Activated gamma-delta T cell (primary cell): ENCODE measurements around the gene DHFR.

ENCODE experiments used
- DNase-seq: peaks from one replicate; lab custom pipeline; 2025; lab: John Stamatoyannopoulos, UW

Gene DHFR

GRCh38 chr5:80655231-80655774, 520 bp upstream of the DHFR start:
- no peak for DNase-seq

GRCh38 chr5:80654054-80654390, 761 bp downstream of the DHFR start:
- DNase-seq, result peak; percentile 28

DNA sequence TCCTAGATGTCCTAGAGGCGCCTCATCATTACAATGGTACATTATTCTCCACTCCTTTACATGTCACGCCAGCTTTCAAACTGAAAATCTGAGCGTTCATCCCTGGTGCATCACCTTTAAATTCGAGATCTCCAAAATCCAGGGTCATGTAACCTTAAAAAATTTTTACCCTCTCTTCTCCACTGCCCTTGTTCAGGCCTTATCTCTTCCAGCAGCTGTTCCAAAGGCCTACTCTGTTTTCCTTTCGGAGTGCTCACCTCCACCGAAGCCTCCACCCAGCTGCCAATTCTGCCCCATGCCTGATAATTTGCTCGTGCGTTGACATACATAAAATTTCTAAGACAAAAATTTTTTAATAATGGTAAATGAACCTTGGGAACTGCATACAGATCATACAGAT, 1.3 kb downstream of the DHFR start:
- no peak for DNase-seq

GRCh38 chr5:80646926-80647325, 7.9 kb downstream of the DHFR start:
- no peak for DNase-seq

GRCh38 chr5:80644900-80645299, 9.9 kb downstream of the DHFR start:
- DNase-seq, result no peak

GRCh38 chr5:80641353-80641752, 13.4 kb downstream of the DHFR start:
- no peak for DNase-seq

DNA sequence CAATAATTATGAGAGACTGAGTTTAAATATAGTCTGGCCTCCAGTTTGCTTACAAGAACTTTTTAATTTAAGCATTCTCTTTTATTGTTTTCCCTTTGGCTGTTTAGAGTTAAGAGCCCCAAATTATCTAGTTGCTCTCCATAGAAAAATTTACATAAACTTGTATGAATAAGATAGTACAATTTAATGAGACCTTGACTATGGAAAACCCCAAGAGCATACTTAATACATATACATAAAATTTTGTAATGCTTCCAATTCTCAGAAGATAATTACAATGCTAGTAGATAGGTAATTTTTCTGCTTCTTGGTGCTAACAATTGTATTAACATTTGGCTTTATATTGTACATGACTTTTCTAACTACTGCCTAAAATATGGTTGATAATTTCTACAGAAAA, 20.6 kb downstream of the DHFR start:
- no peak for DNase-seq

- no peak for DNase-seq
These were observed 22.1 kb downstream of the DHFR start for GRCh38 chr5:80632700-80633099.

- DNase-seq, result no peak
These were observed 23.2 kb downstream of the DHFR start for GRCh38 chr5:80631278-80632259.

DNA sequence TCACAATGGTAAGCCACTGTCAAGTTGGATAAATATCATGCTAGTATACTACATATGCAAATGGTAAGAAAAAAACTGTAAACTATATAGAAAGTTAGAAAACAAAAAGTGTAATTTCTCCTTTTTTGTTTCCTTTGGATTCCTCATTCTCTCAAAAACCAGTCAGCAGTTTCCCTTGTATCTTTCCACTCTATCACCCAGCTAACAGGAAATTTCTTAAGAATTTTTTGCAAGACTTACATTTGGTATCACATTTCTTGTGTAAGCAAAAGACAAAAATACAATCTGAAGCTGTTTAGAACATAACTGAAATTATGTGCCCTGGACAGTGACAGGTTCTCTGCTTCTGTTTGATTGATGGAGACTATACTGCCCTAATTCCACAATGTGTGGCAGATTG, 25.5 kb downstream of the DHFR start:
- no peak for DNase-seq

GRCh38 chr5:80625230-80625629, 29.6 kb downstream of the DHFR start:
- DNase-seq, result no peak

DNA sequence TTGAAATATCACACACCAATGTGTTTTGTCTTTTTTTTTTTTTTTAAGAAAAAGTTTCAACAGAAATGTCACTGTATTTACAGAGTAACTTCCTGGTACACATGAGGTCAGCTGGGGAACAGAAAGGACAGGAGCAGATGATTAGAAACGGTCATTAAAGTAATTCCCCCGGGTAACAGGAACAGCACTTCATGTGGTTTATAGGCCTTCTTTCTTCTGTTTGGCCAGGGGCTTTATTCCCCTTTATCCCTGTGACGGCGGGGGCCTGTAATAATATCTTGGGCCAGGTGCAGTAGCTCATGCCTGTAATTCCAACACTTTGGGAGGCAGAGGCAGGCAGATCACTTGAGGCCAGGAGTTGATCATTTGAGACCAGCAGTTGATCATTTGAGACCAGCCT, 30.8 kb downstream of the DHFR start:
- no peak for DNase-seq

DNA sequence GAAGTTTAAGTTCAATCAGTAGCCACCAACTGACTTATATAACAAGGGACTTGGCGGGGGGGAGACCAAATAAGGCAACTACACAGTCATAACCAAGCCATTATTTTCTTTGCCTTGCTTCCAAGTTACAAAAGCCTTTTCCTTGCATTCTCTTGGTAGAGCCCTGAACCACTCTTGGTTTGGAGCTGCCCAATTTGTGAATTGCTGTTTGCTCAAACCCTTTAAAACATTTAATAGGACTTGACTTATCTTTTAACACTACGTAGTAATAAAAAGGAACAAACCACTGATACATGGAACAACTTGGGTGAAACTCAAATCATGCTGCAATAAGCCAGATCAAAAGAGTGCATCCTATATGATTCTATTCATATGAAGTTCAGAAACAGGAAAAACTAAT, 32.0 kb downstream of the DHFR start:
- DNase-seq, result no peak

DNA sequence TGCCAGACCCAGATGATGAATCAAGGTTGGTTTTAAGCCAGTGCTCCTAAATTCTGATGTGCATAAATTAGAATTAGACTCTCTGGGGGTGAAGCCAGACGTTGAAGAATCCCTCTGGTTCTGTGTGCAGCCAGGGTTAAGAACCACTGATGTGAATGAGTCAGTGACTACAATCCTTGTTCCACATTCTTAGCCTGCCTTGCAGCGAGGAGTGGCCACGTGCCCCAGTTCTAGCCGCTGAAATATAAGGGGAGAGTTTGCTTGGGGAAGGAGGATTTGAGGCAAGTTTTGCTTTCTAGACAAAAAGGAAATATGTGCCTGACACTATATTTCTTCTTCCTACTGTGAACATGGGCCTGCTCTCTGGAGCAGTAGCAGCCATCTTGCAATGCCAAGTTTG, 34.6 kb downstream of the DHFR start:
- DNase-seq, result no peak

DNA sequence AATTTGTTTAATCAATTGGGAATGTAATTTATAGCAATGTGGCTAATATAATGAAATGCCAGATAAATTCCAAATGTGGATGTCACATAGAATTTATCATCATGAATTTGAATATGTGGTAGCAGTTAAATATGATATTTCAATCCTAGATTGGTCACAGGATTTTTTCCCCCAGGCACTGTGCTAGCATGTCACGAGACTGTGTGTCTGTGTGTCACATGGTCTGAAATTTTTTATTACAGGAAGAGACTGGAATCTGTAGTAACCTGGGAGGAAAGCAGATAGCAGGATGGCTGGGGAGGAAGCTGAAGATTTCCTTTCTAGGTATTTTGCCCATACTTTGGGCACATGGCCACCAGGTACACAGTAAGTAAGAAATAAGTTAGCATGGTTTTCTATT, 35.7 kb downstream of the DHFR start:
- no peak for DNase-seq

DNA sequence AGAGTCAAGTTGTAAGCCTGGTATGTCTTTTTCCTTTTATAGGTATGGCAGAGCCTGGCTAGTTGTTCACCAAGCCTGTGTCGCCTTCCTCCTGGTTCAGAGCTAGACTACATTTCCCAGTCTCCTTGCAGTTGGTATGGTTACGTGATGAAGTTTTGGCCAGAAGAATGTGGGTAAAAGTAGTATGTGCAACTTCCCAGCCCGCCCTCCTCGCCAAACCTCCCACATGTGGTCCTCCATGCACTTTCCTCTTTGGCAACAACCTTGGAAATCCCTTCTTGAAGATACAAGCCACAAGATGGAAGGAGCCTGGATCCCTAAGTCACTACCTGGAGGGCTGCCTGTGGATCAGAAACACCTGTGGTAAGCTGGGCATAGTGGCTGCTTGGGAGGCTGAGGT, 36.3 kb downstream of the DHFR start:
- DNase-seq, result no peak

GRCh38 chr5:80615266-80615914, 39.4 kb downstream of the DHFR start:
- DNase-seq, result no peak

GRCh38 chr5:80609692-80610091, 45.1 kb downstream of the DHFR start:
- DNase-seq, result no peak

DNA sequence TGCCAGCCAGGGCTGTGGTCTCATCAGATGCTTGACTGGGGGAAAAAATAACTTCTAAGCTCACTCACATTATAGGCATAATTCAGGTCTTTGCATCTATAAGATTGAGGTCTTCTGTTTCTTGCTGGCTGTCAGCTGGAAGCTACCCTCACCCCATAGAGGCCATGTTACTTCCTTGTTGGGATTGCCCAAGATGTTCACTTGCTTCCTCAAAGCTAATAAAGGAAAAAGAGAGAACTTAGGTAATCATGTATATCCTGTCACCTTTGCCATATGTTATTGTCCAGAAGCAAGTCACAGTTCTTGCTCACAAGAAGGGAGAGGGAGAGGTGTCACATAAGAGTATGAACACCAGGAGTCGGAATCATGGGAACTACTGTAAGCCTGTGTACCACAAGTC, 46.1 kb downstream of the DHFR start:
- DNase-seq, result no peak

GRCh38 chr5:80607832-80608231, 47.0 kb downstream of the DHFR start:
- no peak for DNase-seq

- DNase-seq, result no peak
These were observed 47.4 kb downstream of the DHFR start for GRCh38 chr5:80607343-80607742.

DNA sequence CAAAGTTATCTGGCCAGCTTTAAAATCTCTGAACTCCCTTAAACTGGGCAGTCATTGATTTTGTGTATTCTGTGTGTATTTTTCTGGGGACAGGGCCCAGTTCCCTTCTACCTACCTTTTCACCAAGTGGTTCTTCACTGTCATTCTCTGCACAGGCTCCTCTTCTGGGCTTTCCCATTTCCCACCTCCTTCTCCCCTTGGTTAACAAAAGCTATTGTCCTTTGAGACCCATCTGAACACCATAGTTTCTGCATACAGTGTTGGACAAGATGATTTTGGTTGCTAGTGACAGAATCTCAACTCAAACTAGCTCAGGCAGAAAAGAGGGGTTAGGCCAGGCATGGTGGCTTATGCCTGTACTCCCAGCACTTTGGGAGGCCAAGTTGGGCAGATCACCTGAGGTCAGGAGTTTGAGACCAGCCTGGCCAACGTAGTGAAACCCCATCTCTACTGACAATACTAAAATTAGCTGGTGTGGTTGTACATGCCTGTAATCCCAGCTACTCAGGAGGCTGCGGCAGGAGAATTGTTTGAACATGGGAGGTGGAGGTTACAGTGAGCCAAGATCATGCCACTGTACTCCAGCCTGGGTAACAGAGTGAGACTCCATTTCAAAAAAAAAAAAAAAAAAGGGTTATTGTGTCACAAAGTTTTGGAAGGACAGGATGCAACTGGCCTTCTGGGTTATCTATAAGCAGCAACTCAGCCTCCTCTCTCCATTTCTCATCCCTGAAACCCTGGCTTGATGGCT, 53.7 kb downstream of the DHFR start:
- DNase-seq, result no peak
